Measurements from ENCODE around the gene CCM2L. TPM values are rescaled to one million over a fixed set of nuclear protein-coding genes. Genes with fewer than 3 reads are reported as not detected.

Gene CCM2L
- total RNA-seq, 1 donor from 2014 or later: 8.6 TPM

- intact Hi-C loops (cut with DNase I): no loop called here
- TF ChIP-seq POLR2A (IDR thresholded peaks at IDR 0.05) (no peak), POLR2AphosphoS5 (IDR thresholded peaks at IDR 0.05; ENCODE audit: insufficient read depth in 1 of 2, low read depth in 1 of 2) (no peak), CTCF (IDR thresholded peaks at IDR 0.05) (no peak)
- H3K36me3 ChIP-seq: no peaks in the 10 kb centered on the region
- H3K27ac ChIP-seq: no peak overlapping the region
- no peak overlapping the region for H3K4me3 ChIP-seq
- peaks cover 20% of the 10 kb centered on the region for H3K4me1 ChIP-seq
- no peaks in the 10 kb centered on the region for H3K9me3 ChIP-seq
- no peaks in the 10 kb centered on the region for H3K27me3 ChIP-seq
- DNase-seq (ENCODE audit: extremely low spot score in 2 of 2): no peak
Measured at GRCh38 chr20:32051720-32052089, 41.5 kb downstream of the CCM2L start.

DNA sequence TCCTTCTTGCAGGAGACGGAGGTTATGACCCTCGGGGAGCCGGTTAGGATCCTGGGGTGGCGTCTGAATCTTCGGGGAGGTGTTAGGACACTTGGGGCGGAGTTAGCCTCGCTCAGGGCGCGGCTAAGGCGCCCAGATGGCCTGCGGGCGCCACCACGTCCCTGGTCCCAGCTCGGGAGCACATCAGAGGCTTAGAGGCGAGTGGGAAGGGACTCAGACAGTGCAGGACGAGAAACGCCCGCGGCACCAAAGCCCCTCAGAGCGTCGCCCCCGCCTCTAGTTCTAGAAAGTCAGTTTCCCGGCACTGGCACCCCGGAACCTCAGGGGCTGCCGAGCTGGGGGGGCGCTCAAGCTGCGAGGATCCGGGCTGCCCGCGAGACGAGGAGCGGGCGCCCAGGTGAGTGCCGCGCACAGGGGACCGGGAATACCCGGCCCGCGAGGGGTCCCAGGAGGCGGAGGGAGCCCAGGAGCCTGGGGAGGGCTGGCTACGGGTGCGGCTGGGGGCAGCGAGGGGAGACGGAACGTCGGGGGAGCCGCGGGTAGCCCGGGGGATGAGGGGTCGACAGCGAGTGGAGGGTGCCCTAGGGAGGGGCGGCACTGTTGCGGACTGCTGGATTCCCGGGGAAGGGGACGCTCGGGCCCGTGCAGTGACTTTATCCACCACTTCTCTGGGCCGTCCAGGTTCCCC is 42.0 kb downstream of the CCM2L start, which contains the start of gene HCK:
HCK (plus strand) TSS at position 153 of the 688 bp plus-strand sequence.
- H3K4me3 ChIP-seq: peak within 1 kb of the TSS; percentile 34 to 35
- H3K4me1 ChIP-seq: peaks cover 20% of the 10 kb centered on the region
- intact Hi-C loops (cut with DNase I): no loop called here
- no peaks in the 10 kb centered on the region for H3K27me3 ChIP-seq
- TF ChIP-seq POLR2A (IDR thresholded peaks at IDR 0.05) (no peak), CTCF (IDR thresholded peaks at IDR 0.05) (no peak), POLR2AphosphoS5 (IDR thresholded peaks at IDR 0.05; ENCODE audit: insufficient read depth in 1 of 2, low read depth in 1 of 2) (no peak)
- H3K36me3 ChIP-seq: no peaks in the 10 kb centered on the region
- no peak for DNase-seq (ENCODE audit: extremely low spot score in 2 of 2)
- no peaks in the 10 kb centered on the region for H3K9me3 ChIP-seq
- H3K27ac ChIP-seq: no peak within 1 kb of the TSS

GRCh38 chr20:32052778-32053362 is 42.6 kb downstream of the CCM2L start:
- no peak overlapping the region for H3K27ac ChIP-seq
- intact Hi-C loops (cut with DNase I): no loop called here
- no peaks in the 10 kb centered on the region for H3K27me3 ChIP-seq
- no peak for DNase-seq (ENCODE audit: extremely low spot score in 2 of 2)
- no peaks in the 10 kb centered on the region for H3K36me3 ChIP-seq
- no peak for TF ChIP-seq POLR2AphosphoS5 (IDR thresholded peaks at IDR 0.05; ENCODE audit: insufficient read depth in 1 of 2, low read depth in 1 of 2)
- no peak for TF ChIP-seq POLR2A (IDR thresholded peaks at IDR 0.05)
- TF ChIP-seq CTCF (IDR thresholded peaks at IDR 0.05): no peak
- H3K9me3 ChIP-seq: no peaks in the 10 kb centered on the region
- peaks cover 20% of the 10 kb centered on the region for H3K4me1 ChIP-seq
- H3K4me3 ChIP-seq: peak overlapping the region; percentile 34 to 35

DNA sequence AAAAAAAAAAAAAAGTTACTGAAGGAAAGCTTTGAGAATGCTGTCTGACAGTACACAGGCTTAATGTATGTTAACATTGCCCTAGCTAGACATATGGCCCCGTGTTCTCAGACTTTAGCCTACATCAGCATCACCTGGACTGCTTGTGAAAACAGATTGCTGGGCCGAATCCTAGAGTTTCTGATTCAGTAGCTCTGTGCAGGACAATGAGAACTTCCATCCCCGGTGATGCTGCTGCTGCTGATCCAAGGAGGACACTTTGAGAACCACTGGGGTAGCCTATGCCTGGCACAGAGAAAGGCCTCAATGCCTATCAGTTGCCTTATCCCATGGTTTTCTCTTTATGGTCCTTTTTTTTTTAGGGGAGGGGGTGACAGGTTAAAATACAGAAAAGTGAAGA is 43.4 kb downstream of the CCM2L start:
- no peak overlapping the region for H3K4me3 ChIP-seq
- H3K27ac ChIP-seq: no peak overlapping the region
- H3K9me3 ChIP-seq: no peaks in the 10 kb centered on the region
- no peaks in the 10 kb centered on the region for H3K27me3 ChIP-seq
- DNase-seq (ENCODE audit: extremely low spot score in 2 of 2): no peak
- intact Hi-C loops (cut with DNase I): no loop called here
- TF ChIP-seq CTCF (IDR thresholded peaks at IDR 0.05): no peak
- TF ChIP-seq POLR2AphosphoS5 (IDR thresholded peaks at IDR 0.05; ENCODE audit: insufficient read depth in 1 of 2, low read depth in 1 of 2): no peak
- H3K36me3 ChIP-seq: no peaks in the 10 kb centered on the region
- H3K4me1 ChIP-seq: peaks cover 20% of the 10 kb centered on the region
